ENCODE data around the gene URI1. TPM values are rescaled to one million over a fixed set of nuclear protein-coding genes. Genes with fewer than 3 reads are reported as not detected.

The URI1 gene
- total and polyA plus RNA-seq, 2 of the 8 experiments (the other 6 are each of a cell fraction or from before 2014, with no cell fraction given): 27.7 to 64.3 TPM

GRCh38 chr19:30049226-30049625 lies 107.2 kb downstream of the URI1 start (continued):
- no peak for TF ChIP-seq ZNF274 (IDR thresholded peaks at IDR 0.05; ENCODE audit: borderline replicate concordance, extremely low read depth, low read length)

All from H1 (cell line).